Subcutaneous abdominal adipose tissue (tissue), 5 donors: ENCODE data around the gene SHOC2.

Source experiments
- H3K27ac ChIP-seq: one replicate; pipeline ENCODE4 v1.7.0; 2013; ENCODE audit warnings: low read depth, mild to moderate bottlenecking, inconsistent platforms, low read length, moderate library complexity
- H3K27me3 ChIP-seq, 5 donors: one replicate each; pipeline ENCODE4 v1.7.0; 2013; ENCODE audit warnings: low read length in 5 of 5, inconsistent platforms in 1 of 5; ENCODE audit not compliant: control insufficient read depth in 5 of 5, insufficient read depth in 4 of 5
- H3K36me3 ChIP-seq, 5 donors: one replicate each; pipeline ENCODE4 v1.7.0; 2013; ENCODE audit warnings: low read length in 5 of 5; ENCODE audit not compliant: control insufficient read depth in 5 of 5, insufficient read depth in 5 of 5
- H3K4me1 ChIP-seq, 5 donors: one replicate each; pipeline ENCODE4 v1.7.0; 2013; ENCODE audit warnings: low read length in 5 of 5, mild to moderate bottlenecking in 3 of 5, moderate library complexity in 1 of 5; ENCODE audit not compliant: control insufficient read depth in 5 of 5, insufficient read depth in 5 of 5
- H3K4me3 ChIP-seq, 5 donors: one replicate each; pipeline ENCODE4 v1.7.0; 2013; ENCODE audit warnings: low read length in 5 of 5, low read depth in 1 of 5
- H3K9ac ChIP-seq, 5 donors: one replicate each; pipeline ENCODE4 v1.7.0; 2013; ENCODE audit warnings: low read length in 5 of 5, mild to moderate bottlenecking in 4 of 5, moderate library complexity in 3 of 5
- H3K9me3 ChIP-seq, 5 donors: one replicate each; pipeline ENCODE4 v1.7.0; 2013; ENCODE audit warnings: low read length in 5 of 5; ENCODE audit not compliant: control insufficient read depth in 5 of 5
- donor health status: healthy.
- donor health status: healthy.
- donor health status: healthy.
- donor health status: healthy.
- donor health status: healthy.

The SHOC2 gene

GRCh38 chr10:110994406-110995086 lies 75.1 kb downstream of the SHOC2 start:
- no peaks in the 10 kb centered on the region for H3K27me3 ChIP-seq
- H3K4me3 ChIP-seq: no peak overlapping the region
- H3K9me3 ChIP-seq: no peaks in the 10 kb centered on the region
- no peak overlapping the region for H3K27ac ChIP-seq
- H3K36me3 ChIP-seq: peaks cover 0 to 3% (median 0%) of the 10 kb centered on the region in 5 donors
- H3K9ac ChIP-seq: no peak overlapping the region
- peaks cover 0 to 8% (median 0%) of the 10 kb centered on the region in 5 donors for H3K4me1 ChIP-seq

GRCh38 chr10:110995301-110995700 lies 75.9 kb downstream of the SHOC2 start:
- Histone ChIP-seq H3K9me3 (no peaks in the 10 kb centered on the region), H3K27me3 (no peaks in the 10 kb centered on the region)

GRCh38 chr10:110996256-110996655 lies 76.9 kb downstream of the SHOC2 start:
- H3K36me3 ChIP-seq: peaks cover 0 to 5% (median under 1%) of the 10 kb centered on the region in 5 donors

More at GRCh38 chr10:110995301-110995700, 75.9 kb downstream of the SHOC2 start:
- no peak overlapping the region for H3K27ac ChIP-seq
- no peak overlapping the region for H3K9ac ChIP-seq
- H3K4me1 ChIP-seq: peaks cover 0 to 8% (median 0%) of the 10 kb centered on the region in 5 donors
- H3K4me3 ChIP-seq: no peak overlapping the region
- H3K36me3 ChIP-seq: peaks cover 0 to 3% (median 0%) of the 10 kb centered on the region in 5 donors

GRCh38 chr10:111004016-111004415 lies 84.6 kb downstream of the SHOC2 start:
- H3K4me1 ChIP-seq: no peaks in the 10 kb centered on the region
- H3K27me3 ChIP-seq: no peaks in the 10 kb centered on the region
- no peaks in the 10 kb centered on the region for H3K9me3 ChIP-seq
- H3K9ac ChIP-seq: no peak overlapping the region
- peaks cover 12 to 26% (median 21%) of the 10 kb centered on the region in 5 donors for H3K36me3 ChIP-seq
- no peak overlapping the region for H3K4me3 ChIP-seq
- H3K27ac ChIP-seq: no peak overlapping the region

More at GRCh38 chr10:110996256-110996655, 76.9 kb downstream of the SHOC2 start:
- no peaks in the 10 kb centered on the region for H3K9me3 ChIP-seq
- no peak overlapping the region for H3K27ac ChIP-seq
- H3K4me3 ChIP-seq: no peak overlapping the region
- H3K27me3 ChIP-seq: no peaks in the 10 kb centered on the region
- H3K4me1 ChIP-seq: peaks cover 0 to 8% (median 0%) of the 10 kb centered on the region in 5 donors
- H3K9ac ChIP-seq: no peak overlapping the region

- H3K36me3 ChIP-seq: peaks cover 17 to 38% (median 23%) of the 10 kb centered on the region in 5 donors
- no peaks in the 10 kb centered on the region for H3K4me1 ChIP-seq
- H3K27me3 ChIP-seq: no peaks in the 10 kb centered on the region
- H3K9ac ChIP-seq: no peak overlapping the region
- H3K27ac ChIP-seq: no peak overlapping the region
- H3K9me3 ChIP-seq: no peaks in the 10 kb centered on the region
- no peak overlapping the region for H3K4me3 ChIP-seq
Observed at GRCh38 chr10:111007486-111007885, 88.1 kb downstream of the SHOC2 start.

- H3K4me3 ChIP-seq: no peak overlapping the region
- H3K9me3 ChIP-seq: no peaks in the 10 kb centered on the region
- H3K27me3 ChIP-seq: no peaks in the 10 kb centered on the region
- no peak overlapping the region for H3K9ac ChIP-seq
- H3K27ac ChIP-seq: no peak overlapping the region
- peaks cover 4 to 36% (median 14%) of the 10 kb centered on the region in 5 donors for H3K36me3 ChIP-seq
- peaks cover 0 to 6% (median 0%) of the 10 kb centered on the region in 5 donors for H3K4me1 ChIP-seq
Observed at GRCh38 chr10:111015181-111015580, 95.8 kb downstream of the SHOC2 start.

GRCh38 chr10:111017098-111017497 lies 97.7 kb downstream of the SHOC2 start:
- no peak overlapping the region for H3K27ac ChIP-seq
- H3K9ac ChIP-seq: no peak overlapping the region
- H3K4me1 ChIP-seq: peaks cover 0 to 6% (median 0%) of the 10 kb centered on the region in 5 donors
- no peaks in the 10 kb centered on the region for H3K9me3 ChIP-seq
- H3K36me3 ChIP-seq: peaks cover 4 to 33% (median 9%) of the 10 kb centered on the region in 5 donors
- no peak overlapping the region for H3K4me3 ChIP-seq
- no peaks in the 10 kb centered on the region for H3K27me3 ChIP-seq

- H3K9ac ChIP-seq: no peak overlapping the region
- peaks cover 0 to 6% (median 0%) of the 10 kb centered on the region in 5 donors for H3K4me1 ChIP-seq
- peaks cover 0 to 3% (median 0%) of the 10 kb centered on the region in 5 donors for H3K9me3 ChIP-seq
- H3K36me3 ChIP-seq: peaks cover 10 to 34% (median 12%) of the 10 kb centered on the region in 5 donors
- H3K4me3 ChIP-seq: no peak overlapping the region
- no peaks in the 10 kb centered on the region for H3K27me3 ChIP-seq
- no peak overlapping the region for H3K27ac ChIP-seq
Observed at GRCh38 chr10:111018021-111018420, 98.6 kb downstream of the SHOC2 start.

- no peaks in the 10 kb centered on the region for H3K27me3 ChIP-seq
- peaks cover 8 to 31% (median 12%) of the 10 kb centered on the region in 5 donors for H3K36me3 ChIP-seq
- no peak overlapping the region for H3K27ac ChIP-seq
- no peaks in the 10 kb centered on the region for H3K4me1 ChIP-seq
- no peak overlapping the region for H3K9ac ChIP-seq
- H3K9me3 ChIP-seq: peaks cover 0 to 5% (median 0%) of the 10 kb centered on the region in 5 donors
- no peak overlapping the region for H3K4me3 ChIP-seq
Observed at GRCh38 chr10:111023060-111023459, 103.7 kb downstream of the SHOC2 start.

- Histone ChIP-seq H3K36me3 (no peaks in the 10 kb centered on the region), H3K4me3 (no peak overlapping the region), H3K4me1 (no peaks in the 10 kb centered on the region), H3K27ac (no peak overlapping the region), H3K27me3 (no peaks in the 10 kb centered on the region), H3K9me3 (peaks cover 0 to 11% (median 5%) of the 10 kb centered on the region in 5 donors), H3K9ac (no peak overlapping the region)
Observed at GRCh38 chr10:111030042-111030750, 110.8 kb downstream of the SHOC2 start.
